Peyer's patch (tissue), 4 donors: ENCODE data around the gene GPSM1.

Experiments used
- POLR2A ChIP-seq, 2 donors: fragments of 450-650 bp; IDR thresholded peaks; one replicate each; pipeline ENCODE4 v1.5.1; 2017; ENCODE audit warnings: antibody characterized with exemption in 2 of 2, mild to moderate bottlenecking in 2 of 2, moderate library complexity in 2 of 2
- TF ChIP-seq, protein P1 (sequence below), 6 experiments: fragments of 450-650 bp in 4 of 6; fragments of 200-600 bp in 2 of 6; sonication (generic) in 1 of 6; IDR thresholded peaks; one replicate each; pipeline ENCODE4 v1.5.1; 2017 to 2019; ENCODE audit warnings: antibody characterized with exemption in 6 of 6, mild to moderate bottlenecking in 3 of 6, moderate library complexity in 1 of 6

- TF ChIP-seq POLR2A (IDR thresholded peaks at IDR 0.05), result no peak
- TF ChIP-seq, protein P1, sequence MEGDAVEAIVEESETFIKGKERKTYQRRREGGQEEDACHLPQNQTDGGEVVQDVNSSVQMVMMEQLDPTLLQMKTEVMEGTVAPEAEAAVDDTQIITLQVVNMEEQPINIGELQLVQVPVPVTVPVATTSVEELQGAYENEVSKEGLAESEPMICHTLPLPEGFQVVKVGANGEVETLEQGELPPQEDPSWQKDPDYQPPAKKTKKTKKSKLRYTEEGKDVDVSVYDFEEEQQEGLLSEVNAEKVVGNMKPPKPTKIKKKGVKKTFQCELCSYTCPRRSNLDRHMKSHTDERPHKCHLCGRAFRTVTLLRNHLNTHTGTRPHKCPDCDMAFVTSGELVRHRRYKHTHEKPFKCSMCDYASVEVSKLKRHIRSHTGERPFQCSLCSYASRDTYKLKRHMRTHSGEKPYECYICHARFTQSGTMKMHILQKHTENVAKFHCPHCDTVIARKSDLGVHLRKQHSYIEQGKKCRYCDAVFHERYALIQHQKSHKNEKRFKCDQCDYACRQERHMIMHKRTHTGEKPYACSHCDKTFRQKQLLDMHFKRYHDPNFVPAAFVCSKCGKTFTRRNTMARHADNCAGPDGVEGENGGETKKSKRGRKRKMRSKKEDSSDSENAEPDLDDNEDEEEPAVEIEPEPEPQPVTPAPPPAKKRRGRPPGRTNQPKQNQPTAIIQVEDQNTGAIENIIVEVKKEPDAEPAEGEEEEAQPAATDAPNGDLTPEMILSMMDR (IDR thresholded peaks at IDR 0.05), result no peak
Observed at GRCh38 chr9:136355616-136356557, 28.5 kb downstream of the GPSM1 start.
